Psoas muscle (tissue), 8 donors: ENCODE data around the gene LRRC4B. TPM values are rescaled to one million over a fixed set of nuclear protein-coding genes. Genes with fewer than 3 reads are reported as not detected.

Experiments used
- ATAC-seq, 4 donors: fragments of 200-7000 bp; cut with Tn5 transposase; one replicate each; pipeline ENCODE4 v1.9.1; 2020; ENCODE audit warnings: moderate library complexity in 3 of 4, mild to moderate bottlenecking in 2 of 4
- DNase-seq, 2 donors: peaks; one replicate each; pipeline ENCODE4 v3.0.0-alpha.2; 2020
- H3K27ac ChIP-seq: fragments of 200-600 bp; one replicate; pipeline ENCODE4 v1.8.0; 2022
- H3K27me3 ChIP-seq, 3 donors: fragments of 200-600 bp in 1 of 3; one replicate each; pipeline versions ENCODE4 v1.6.1 to v1.8.0; 2013 to 2022; ENCODE audit warnings: low read length in 2 of 3, mild to moderate bottlenecking in 2 of 3, moderate library complexity in 1 of 3; ENCODE audit not compliant: insufficient read depth in 3 of 3
- H3K36me3 ChIP-seq, 2 donors: fragments of 200-600 bp in 1 of 2; one replicate each; pipeline versions ENCODE4 v1.6.1 to v1.8.0; 2013 to 2022; ENCODE audit warnings: low read depth in 1 of 2, mild to moderate bottlenecking in 1 of 2, moderate library complexity in 1 of 2; ENCODE audit not compliant: insufficient read depth in 1 of 2
- H3K4me1 ChIP-seq: fragments of 200-600 bp; one replicate; pipeline ENCODE4 v1.8.0; 2022
- H3K4me3 ChIP-seq: fragments of 200-600 bp; one replicate; pipeline ENCODE4 v1.8.0; 2022; ENCODE audit warnings: mild to moderate bottlenecking
- H3K9me3 ChIP-seq: fragments of 200-600 bp; one replicate; pipeline ENCODE4 v1.8.0; 2022
- CTCF ChIP-seq: fragments of 200-600 bp; IDR thresholded peaks from one replicate; pipeline ENCODE4 v1.8.0; 2022; ENCODE audit warnings: antibody characterized with exemption
- WGBS, 3 donors: extraction: QIAGEN DNeasy Blood & Tissue Kit; methylation state at CpG; one replicate each; pipeline versions ENCODE4 v1.1.6 to v1.1.7; 2013; 5-methylcytosine and 5-hydroxymethylcytosine counted together
- intact Hi-C, 2 donors: fragments of 100-400 bp; cut with DNase I; formaldehyde crosslinking; loops; one replicate each; pipeline versions ENCODE4 v1.11.0 to v1.14.2; 2022
- polyA plus RNA-seq, 3 donors: library from polyadenylated mRNA; stranded (reverse); fragments of 200-250 nt; gene quantifications; one replicate each; pipeline ENCODE4 v1.2.3, GENCODE V29; 2013
- total RNA-seq, 4 donors: library from RNA; stranded (reverse); fragmentation: NEBNext Ultra II Directional in 2 of 4; extraction: Animal tissue kit (Norgen Biotek cat#: 25700) in 2 of 4; gene quantifications; one replicate each; pipeline versions ENCODE4 v1.2.1 to v1.2.4, GENCODE V29; 2021 to 2023
- donor health status: healthy with polysubstance abuse.
- donor health status: DM: no; HTN: no; CAD: no; lungs with moderate emphysema.
- donor health status: Bipolar disorder and iron deficiency.
- donor health status: healthy.
- donor health status: DM: yes; HTN: yes; CAD: no.
- donor health status: DM: no; HTN: no; CAD: no.
- donor health status: DM: no; HTN: no; CAD: no.
- donor health status: DM: yes; HTN: yes; CAD: no.

The LRRC4B gene
- total and polyA plus RNA-seq, 7 donors = 0.04 to 1.0 (median 0.32) TPM

GRCh38 chr19:50468818-50469217 lies 99.4 kb downstream of the LRRC4B start:
- peaks cover 0 to 10% of the 10 kb centered on the region in 2 donors for H3K36me3 ChIP-seq
- H3K9me3 ChIP-seq = no peaks in the 10 kb centered on the region
- intact Hi-C loops = no loop called here
- 53 to 76% (median 58%) methylated on average over 6 of the region's 6 CpGs for WGBS, 3 donors
- DNase-seq (no peak), ATAC-seq (no peak)
- no peak for TF ChIP-seq CTCF
- H3K27ac ChIP-seq = peak overlapping the region; percentile 82
- peaks cover 0 to 2% (median 0%) of the 10 kb centered on the region in 3 donors for H3K27me3 ChIP-seq
- peaks cover 9% of the 10 kb centered on the region for H3K4me1 ChIP-seq
- no peak overlapping the region for H3K4me3 ChIP-seq

GRCh38 chr19:50467566-50467965 lies 100.7 kb downstream of the LRRC4B start:
- WGBS, 3 donors = 69 to 89% (median 71%) methylated on average over 18 of the region's 18 CpGs
- H3K27ac ChIP-seq = peak overlapping the region; percentile 82

More at GRCh38 chr19:50467566-50467965, 100.7 kb downstream of the LRRC4B start:
- no peaks in the 10 kb centered on the region for H3K9me3 ChIP-seq
- peaks cover 0 to 16% of the 10 kb centered on the region in 2 donors for H3K36me3 ChIP-seq
- TF ChIP-seq CTCF = no peak
- peaks cover 0 to 2% (median 0%) of the 10 kb centered on the region in 3 donors for H3K27me3 ChIP-seq
- ATAC-seq (no peak), DNase-seq (no peak)
- intact Hi-C loops = no loop called here
- no peak overlapping the region for H3K4me3 ChIP-seq
- H3K4me1 ChIP-seq = peaks cover 9% of the 10 kb centered on the region

Other genes with a start within 250 kb of the LRRC4B start
- 1 to 10 TPM in 3 of 4 donors, under 1 TPM in 1; 0.65 to 2.4 (median 1.5) TPM for gene KCNC3, start 239.1 kb downstream of the LRRC4B start, total RNA-seq
- gene KCNC3, start 239.1 kb downstream of the LRRC4B start, polyA plus RNA-seq = 1 to 10 TPM in 1 of 3 donors, under 1 TPM in 2; 0.10 to 1.1 (median 0.64) TPM
- under 1 TPM in 1 of 4 donors, not detected in 3; 0.29 TPM for gene NAPSA, start 202.8 kb downstream of the LRRC4B start, total RNA-seq
- gene NAPSA, start 202.8 kb downstream of the LRRC4B start, polyA plus RNA-seq = under 1 TPM; 0.10 to 0.47 (median 0.25) TPM
- 100 to 1,000 TPM in 3 of 4 donors, 10 to 100 TPM in 1; 74.9 to 136 (median 119) TPM for gene NR1H2, start 192.0 kb downstream of the LRRC4B start, total RNA-seq
- gene NR1H2, start 192.0 kb downstream of the LRRC4B start, polyA plus RNA-seq = 100 to 1,000 TPM; 135 to 153 (median 139) TPM
- gene POLD1, start 184.1 kb downstream of the LRRC4B start, total RNA-seq = 1 to 10 TPM; 4.5 to 9.7 (median 7.2) TPM
- 1 to 10 TPM; 6.6 to 8.1 (median 6.9) TPM for gene POLD1, start 184.1 kb downstream of the LRRC4B start, polyA plus RNA-seq
- under 1 TPM in 3 of 4 donors, not detected in 1; 0.11 to 0.44 (median 0.25) TPM for gene SPIB, start 149.5 kb downstream of the LRRC4B start, total RNA-seq
- gene SPIB, start 149.5 kb downstream of the LRRC4B start, polyA plus RNA-seq = under 1 TPM in 2 of 3 donors, not detected in 1; 0.05 to 0.07 TPM
- gene MYBPC2, start 135.5 kb downstream of the LRRC4B start, total RNA-seq = 1,000 to 10,000 TPM in 3 of 4 donors, 100 to 1,000 TPM in 1; 699 to 1,898 (median 1,482) TPM
- gene MYBPC2, start 135.5 kb downstream of the LRRC4B start, polyA plus RNA-seq = 1,000 to 10,000 TPM in 1 of 3 donors, 100 to 1,000 TPM in 1, 10 to 100 TPM in 1; 65.8 to 1,123 (median 804) TPM
- gene EMC10, start 91.9 kb downstream of the LRRC4B start, total RNA-seq = 10 to 100 TPM; 32.6 to 47.5 (median 43.3) TPM
- 10 to 100 TPM; 33.1 to 37.6 (median 34.2) TPM for gene EMC10, start 91.9 kb downstream of the LRRC4B start, polyA plus RNA-seq
- gene GARIN5A, start 91.6 kb downstream of the LRRC4B start, total RNA-seq = 1 to 10 TPM; 1.2 to 5.3 (median 4.7) TPM
- 1 to 10 TPM; 1.3 to 2.7 (median 1.3) TPM for gene GARIN5A, start 91.6 kb downstream of the LRRC4B start, polyA plus RNA-seq
- 10 to 100 TPM; 28.5 to 41.0 (median 37.4) TPM for gene JOSD2, start 57.2 kb downstream of the LRRC4B start, total RNA-seq
- 10 to 100 TPM; 51.9 to 87.2 (median 86.2) TPM for gene JOSD2, start 57.2 kb downstream of the LRRC4B start, polyA plus RNA-seq
- not detected for gene ASPDH, start 54.5 kb downstream of the LRRC4B start, total RNA-seq
- gene ASPDH, start 54.5 kb downstream of the LRRC4B start, polyA plus RNA-seq = not detected
- gene SYT3, start 71.4 kb upstream of the LRRC4B start, total RNA-seq = under 1 TPM in 1 of 4 donors, not detected in 3; 0.26 TPM
- gene SYT3, start 71.4 kb upstream of the LRRC4B start, polyA plus RNA-seq = under 1 TPM in 2 of 3 donors, not detected in 1; 0.07 to 0.12 TPM
- 1 to 10 TPM in 1 of 4 donors, under 1 TPM in 2, not detected in 1; 0.50 to 1.8 (median 0.54) TPM for gene C19orf81, start 81.0 kb upstream of the LRRC4B start, total RNA-seq
- gene C19orf81, start 81.0 kb upstream of the LRRC4B start, polyA plus RNA-seq = 1 to 10 TPM in 1 of 3 donors, not detected in 2; 1.5 TPM
- gene SHANK1, start 151.4 kb upstream of the LRRC4B start, total RNA-seq = 1 to 10 TPM in 1 of 4 donors, under 1 TPM in 2, not detected in 1; 0.39 to 1.3 (median 0.83) TPM
- under 1 TPM in 2 of 3 donors, not detected in 1; 0.14 to 0.16 TPM for gene SHANK1, start 151.4 kb upstream of the LRRC4B start, polyA plus RNA-seq
- gene CLEC11A, start 154.9 kb upstream of the LRRC4B start, total RNA-seq = 1 to 10 TPM; 1.6 to 4.5 (median 1.8) TPM
- gene CLEC11A, start 154.9 kb upstream of the LRRC4B start, polyA plus RNA-seq = 1 to 10 TPM in 1 of 3 donors, under 1 TPM in 2; 0.83 to 4.0 (median 0.83) TPM
- not detected for gene GPR32, start 202.0 kb upstream of the LRRC4B start, total RNA-seq
- not detected for gene GPR32, start 202.0 kb upstream of the LRRC4B start, polyA plus RNA-seq
- not detected for gene ACP4, start 222.0 kb upstream of the LRRC4B start, total RNA-seq
- gene ACP4, start 222.0 kb upstream of the LRRC4B start, polyA plus RNA-seq = not detected